Neural cell (in vitro differentiated cells): ENCODE results near the gene NUP210.

Experiments
- CTCF ChIP-seq: fragments of 450-650 bp; IDR thresholded peaks from 2 replicates; pipeline ENCODE4 v1.5.1; 2014; ENCODE audit warnings: antibody characterized with exemption, mild to moderate bottlenecking, moderate library complexity; ENCODE audit not compliant: poor library complexity, severe bottlenecking
- EP300 ChIP-seq: fragments of 450-650 bp; conservative IDR thresholded peaks from 2 replicates; pipeline ENCODE4 v1.6.1; 2014; ENCODE audit warnings: antibody characterized with exemption, mild to moderate bottlenecking, moderate library complexity; ENCODE audit not compliant: poor library complexity, severe bottlenecking
- EZH2 ChIP-seq: fragments of 200-600, 300-800 bp; shearing (Covaris generic), sonication (generic); IDR thresholded peaks from 2 replicates; pipeline ENCODE4 v1.6.1; 2014; ENCODE audit warnings: antibody characterized with exemption, low read length, borderline replicate concordance, mild to moderate bottlenecking; ENCODE audit not compliant: insufficient read depth, poor library complexity, severe bottlenecking
- POLR2AphosphoS5 ChIP-seq: IDR thresholded peaks from 2 replicates; pipeline ENCODE4 v1.6.1; 2012
- REST ChIP-seq: IDR thresholded peaks from 2 replicates; pipeline ENCODE4 v1.6.1; 2012; ENCODE audit warnings: borderline replicate concordance

- TF ChIP-seq CTCF (no peak), POLR2AphosphoS5 (no peak), EP300 (no peak), REST (no peak), EZH2 (no peak)
Observed at GRCh38 chr3:13408890-13409289, 11.2 kb downstream of the NUP210 start.
